Measurements from ENCODE around the gene UBE2L5.

GRCh38 chr13:30416471-30416870 lies 5.8 kb upstream of the UBE2L5 start:
- TF ChIP-seq SAP30 (IDR thresholded peaks at IDR 0.05; ENCODE audit: insufficient read depth, insufficient replicate concordance, low read length) (no peak), CTCF (IDR thresholded peaks at IDR 0.05; ENCODE audit: control extremely low read depth in 1 of 3, insufficient read depth in 1 of 3, low read depth in 1 of 3, low read length in 3 of 3) (no peak), TBP (IDR thresholded peaks at IDR 0.05; ENCODE audit: low read depth, low read length) (no peak), SP1 (IDR thresholded peaks at IDR 0.05; ENCODE audit: low read depth, low read length) (no peak), SIN3A (conservative IDR thresholded peaks at IDR 0.05 in 1 of 2, IDR thresholded peaks at IDR 0.05 in 1 of 2; ENCODE audit: low read depth in 1 of 2, low read length in 2 of 2) (no peak), JUN (IDR thresholded peaks at IDR 0.05; ENCODE audit: low read depth, low read length) (no peak), ASH2L (IDR thresholded peaks at IDR 0.05; ENCODE audit: low read length) (no peak), SUZ12 (IDR thresholded peaks at IDR 0.05; ENCODE audit: low read length) (no peak), EZH2 (IDR thresholded peaks at IDR 0.05; ENCODE audit: low read depth, low read length, severe bottlenecking) (no peak)

Data from H1 (cell line).